Nephron (organoid): ENCODE data around the gene SLC29A3.

ENCODE experiments used
- H3K27ac Mint-ChIP-seq, 3 experiments: 2 replicates each; pipeline ENCODE4 v1.8.0; 2020; ENCODE audit warnings: mixed read lengths in 3 of 3, mild to moderate bottlenecking in 2 of 3, moderate library complexity in 1 of 3
- H3K27me3 Mint-ChIP-seq: 2 replicates; pipeline ENCODE4 v1.8.0; 2021; ENCODE audit warnings: low read depth, mild to moderate bottlenecking, moderate library complexity, mixed read lengths
- H3K36me3 Mint-ChIP-seq: 2 replicates; pipeline ENCODE4 v1.8.0; 2020; ENCODE audit warnings: low read depth, mixed read lengths
- H3K4me1 Mint-ChIP-seq: 2 replicates; pipeline ENCODE4 v1.8.0; 2020; ENCODE audit warnings: mixed read lengths
- H3K4me3 Mint-ChIP-seq, 3 experiments: 2 replicates each; pipeline ENCODE4 v1.8.0; 2020; ENCODE audit warnings: mild to moderate bottlenecking in 3 of 3, mixed read lengths in 3 of 3, moderate library complexity in 2 of 3
- H3K9me3 Mint-ChIP-seq: 2 replicates; pipeline ENCODE4 v1.8.0; 2020; ENCODE audit warnings: mixed read lengths
- CTCF ChIP-seq, 3 experiments: fragments of 200-600 bp; sonication (generic); IDR thresholded peaks; one replicate each; pipeline ENCODE4 v1.5.0; 2021; ENCODE audit warnings: antibody characterized with exemption in 3 of 3; ENCODE audit not compliant: unreplicated experiment in 3 of 3

The SLC29A3 gene

GRCh38 chr10:71283876-71284275 lies 35.2 kb upstream of the SLC29A3 start:
- H3K27ac Mint-ChIP-seq = peak overlapping the region; percentile 7 to 72 (median 51)
- no peak for TF ChIP-seq CTCF (IDR thresholded peaks at IDR 0.05; ENCODE audit: unreplicated experiment in 3 of 3)
- H3K36me3 Mint-ChIP-seq = peaks cover 42% of the 10 kb centered on the region

GRCh38 chr10:71284544-71285179 lies 34.4 kb upstream of the SLC29A3 start:
- no peak for TF ChIP-seq CTCF (IDR thresholded peaks at IDR 0.05; ENCODE audit: unreplicated experiment in 3 of 3)
- Mint-ChIP-seq H3K9me3 (no peaks in the 10 kb centered on the region), H3K36me3 (peaks cover 50% of the 10 kb centered on the region), H3K27ac (peak overlapping the region in 1 of 3 experiments; percentile 51), H3K27me3 (peaks cover 6% of the 10 kb centered on the region), H3K4me1 (peaks cover 13% of the 10 kb centered on the region), H3K4me3 (no peak overlapping the region)

More at GRCh38 chr10:71283876-71284275, 35.2 kb upstream of the SLC29A3 start:
- no peak overlapping the region for H3K4me3 Mint-ChIP-seq
- peaks cover 6% of the 10 kb centered on the region for H3K27me3 Mint-ChIP-seq
- peaks cover 13% of the 10 kb centered on the region for H3K4me1 Mint-ChIP-seq
- no peaks in the 10 kb centered on the region for H3K9me3 Mint-ChIP-seq

DNA sequence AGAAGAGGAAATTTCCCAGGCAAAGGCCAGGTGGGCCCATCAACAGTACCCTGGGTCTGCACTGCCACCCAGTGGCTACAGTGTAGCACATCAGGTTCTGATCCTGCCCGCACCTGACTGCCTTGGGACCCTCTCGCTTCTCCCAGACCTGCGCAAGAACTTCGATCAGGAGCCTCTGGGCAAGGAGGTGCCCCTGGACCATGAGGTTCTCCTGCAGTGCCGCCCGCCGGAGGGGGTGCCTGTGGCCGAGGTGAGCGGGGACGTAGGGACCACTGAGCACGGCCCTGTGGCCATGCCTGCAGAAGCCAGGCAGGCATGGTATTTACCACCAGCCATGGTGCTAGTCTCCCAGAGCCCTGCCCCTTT lies 33.9 kb upstream of the SLC29A3 start:
- TF ChIP-seq CTCF (IDR thresholded peaks at IDR 0.05; ENCODE audit: unreplicated experiment in 3 of 3) = peak; percentile 80 to 85 (median 81)
- Mint-ChIP-seq H3K9me3 (no peaks in the 10 kb centered on the region), H3K4me3 (no peak overlapping the region), H3K36me3 (peaks cover 52% of the 10 kb centered on the region), H3K27ac (no peak overlapping the region), H3K27me3 (peaks cover 2% of the 10 kb centered on the region), H3K4me1 (peaks cover 11% of the 10 kb centered on the region)

GRCh38 chr10:71285986-71286385 lies 33.1 kb upstream of the SLC29A3 start:
- peaks cover 9% of the 10 kb centered on the region for H3K4me1 Mint-ChIP-seq
- no peak overlapping the region for H3K27ac Mint-ChIP-seq
- TF ChIP-seq CTCF (IDR thresholded peaks at IDR 0.05; ENCODE audit: unreplicated experiment in 3 of 3) = no peak
- no peaks in the 10 kb centered on the region for H3K9me3 Mint-ChIP-seq
- no peak overlapping the region for H3K4me3 Mint-ChIP-seq
- no peaks in the 10 kb centered on the region for H3K27me3 Mint-ChIP-seq
- H3K36me3 Mint-ChIP-seq = peaks cover 53% of the 10 kb centered on the region

GRCh38 chr10:71286521-71287294 lies 32.4 kb upstream of the SLC29A3 start:
- TF ChIP-seq CTCF (IDR thresholded peaks at IDR 0.05; ENCODE audit: unreplicated experiment in 3 of 3) = no peak
- H3K4me3 Mint-ChIP-seq = no peak overlapping the region
- H3K36me3 Mint-ChIP-seq = peaks cover 53% of the 10 kb centered on the region
- no peaks in the 10 kb centered on the region for H3K27me3 Mint-ChIP-seq
- H3K4me1 Mint-ChIP-seq = peaks cover 9% of the 10 kb centered on the region
- H3K27ac Mint-ChIP-seq = no peak overlapping the region
- no peaks in the 10 kb centered on the region for H3K9me3 Mint-ChIP-seq
